Hippocampal formation (tissue), 2 donors: ENCODE data around the gene TAF4.

ENCODE experiments used
- DNase-seq, 2 donors: peaks; one replicate each; lab custom pipeline; 2025; lab: John Stamatoyannopoulos, UW

Gene TAF4

DNA sequence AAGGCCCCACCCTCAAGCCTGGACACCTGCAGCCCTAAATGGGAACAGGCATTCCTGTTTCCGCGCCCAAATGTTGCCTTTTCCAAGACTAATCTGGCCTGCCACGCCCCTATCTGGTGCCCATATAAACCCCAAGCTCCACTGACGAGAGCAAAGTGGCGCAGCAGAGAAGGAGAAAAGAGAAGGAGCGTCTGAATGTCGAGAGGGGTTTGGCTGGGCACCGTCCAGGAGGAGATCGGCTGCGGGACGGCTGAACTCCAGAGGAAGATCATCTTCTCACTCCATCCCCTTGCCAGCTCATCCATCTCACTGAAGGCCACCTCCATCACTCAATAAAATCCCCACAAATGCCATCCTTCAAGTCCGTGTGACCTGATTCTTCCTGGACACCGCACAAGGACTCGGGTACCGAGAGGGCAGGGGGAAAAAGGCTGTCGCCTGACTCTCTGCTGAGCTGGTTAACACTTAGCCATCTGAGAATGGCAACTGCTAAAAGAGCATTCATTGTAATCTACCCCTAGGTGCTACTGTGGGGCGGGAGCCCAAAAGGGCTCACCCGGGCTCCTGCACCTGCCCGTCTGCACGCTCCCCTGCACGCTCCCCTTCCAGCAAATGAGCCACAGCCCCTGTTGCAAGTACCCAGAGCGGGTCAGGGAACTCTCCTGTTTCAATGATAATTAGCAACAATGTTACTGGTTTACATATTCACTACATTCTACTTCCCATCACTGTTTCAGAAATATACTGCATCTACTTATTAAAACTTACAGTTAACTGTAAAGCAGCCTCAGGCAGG is 23.5 kb downstream of the TAF4 start:
- no peak for DNase-seq

DNA sequence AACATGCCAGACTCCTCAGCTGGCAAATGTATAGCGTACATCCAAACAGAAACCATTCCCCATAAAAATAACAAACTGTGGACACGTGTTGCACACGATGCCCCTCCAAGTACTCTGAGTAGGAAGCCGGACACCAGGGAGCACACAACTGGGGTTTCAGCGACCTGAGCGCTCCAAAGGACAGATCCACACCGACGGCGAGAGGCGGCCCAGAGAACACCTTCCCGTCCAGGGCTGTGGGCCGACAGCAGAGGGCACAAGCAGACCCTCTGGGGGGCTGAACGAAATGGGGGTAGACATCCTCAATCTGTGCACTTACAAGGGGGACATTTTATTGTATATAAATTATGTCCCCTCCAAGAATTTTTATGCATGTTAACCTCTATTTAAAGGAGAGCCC is 24.7 kb downstream of the TAF4 start:
- no peak for DNase-seq

DNA sequence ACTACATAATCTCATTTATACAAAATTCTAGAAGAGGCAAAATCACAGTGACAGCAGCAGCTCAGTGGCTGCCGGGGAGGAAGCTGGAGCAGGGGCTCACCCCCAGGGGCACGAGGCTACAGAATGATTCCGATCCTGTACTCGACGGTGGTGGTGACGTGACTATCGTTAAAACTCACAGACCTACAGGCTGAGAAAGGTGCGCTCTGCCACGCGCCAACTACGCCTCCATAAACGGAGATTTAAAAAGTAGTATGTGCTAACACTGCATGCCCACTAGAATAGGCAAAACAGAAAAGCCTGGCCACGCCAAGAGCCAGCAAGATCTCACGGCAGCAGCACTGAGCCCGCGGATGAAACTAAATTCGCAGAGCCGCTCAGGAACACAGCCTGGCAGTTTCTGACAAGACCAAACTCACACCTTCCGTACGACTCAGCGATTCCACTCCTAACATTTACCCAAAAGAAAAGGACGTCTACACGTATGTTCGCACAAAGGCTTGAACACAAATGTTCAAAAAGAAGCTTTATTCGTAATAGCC is 25.2 kb downstream of the TAF4 start:
- DNase-seq = no peak

DNA sequence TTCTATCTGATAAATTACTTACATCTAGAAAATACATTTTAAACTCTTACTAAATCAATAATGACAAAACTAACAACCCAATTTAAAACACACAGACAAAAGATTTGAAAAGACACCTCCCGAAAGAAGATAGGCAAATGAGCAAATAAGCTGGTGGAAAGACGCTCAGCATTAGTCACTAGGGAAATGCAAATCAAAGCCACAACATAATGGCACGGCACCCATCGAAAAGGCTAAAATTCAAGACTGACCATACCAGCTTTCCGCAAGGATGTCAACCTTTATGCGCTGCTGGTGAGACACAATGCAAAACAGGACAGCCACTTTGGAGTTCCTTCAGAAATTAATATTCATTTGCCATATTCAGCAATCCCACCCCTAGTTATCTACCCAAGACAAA is 25.9 kb downstream of the TAF4 start:
- no peak for DNase-seq

DNA sequence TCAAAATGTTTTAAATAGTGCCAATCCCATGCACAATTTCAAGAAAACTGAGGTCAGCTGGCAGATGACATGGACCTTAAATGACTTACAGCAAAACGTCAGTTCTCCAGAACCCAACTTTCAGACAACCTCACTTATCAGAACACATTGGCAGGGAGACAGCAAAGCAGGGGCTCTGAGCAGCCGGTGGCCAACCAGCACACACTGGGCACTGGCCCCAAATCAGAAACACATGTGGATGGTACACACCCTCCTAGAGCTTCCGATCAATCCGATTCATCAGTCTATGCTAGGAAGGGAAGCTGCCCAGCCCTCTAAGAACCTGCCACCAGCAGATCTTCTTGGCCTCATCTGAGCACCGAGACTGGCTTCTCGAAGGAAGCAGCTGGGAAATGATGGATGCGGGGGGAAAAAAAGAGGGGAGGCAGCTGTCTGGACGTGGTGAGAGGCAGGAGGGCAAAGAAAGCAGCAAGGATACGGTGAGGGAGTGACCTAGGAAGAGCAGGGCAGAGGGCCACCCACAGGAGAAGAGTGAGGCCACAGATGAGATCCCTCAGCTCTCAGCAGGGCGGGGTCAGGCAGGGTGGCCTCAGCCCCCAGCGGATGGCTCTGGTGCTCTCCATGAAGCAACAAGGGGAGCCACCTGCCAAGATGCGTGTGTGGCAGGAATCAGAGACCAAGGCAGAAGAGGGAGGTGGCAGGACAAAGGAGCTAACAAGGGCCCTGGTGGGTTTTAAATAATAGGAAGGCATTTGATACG is 32.9 kb downstream of the TAF4 start:
- DNase-seq = no peak

DNA sequence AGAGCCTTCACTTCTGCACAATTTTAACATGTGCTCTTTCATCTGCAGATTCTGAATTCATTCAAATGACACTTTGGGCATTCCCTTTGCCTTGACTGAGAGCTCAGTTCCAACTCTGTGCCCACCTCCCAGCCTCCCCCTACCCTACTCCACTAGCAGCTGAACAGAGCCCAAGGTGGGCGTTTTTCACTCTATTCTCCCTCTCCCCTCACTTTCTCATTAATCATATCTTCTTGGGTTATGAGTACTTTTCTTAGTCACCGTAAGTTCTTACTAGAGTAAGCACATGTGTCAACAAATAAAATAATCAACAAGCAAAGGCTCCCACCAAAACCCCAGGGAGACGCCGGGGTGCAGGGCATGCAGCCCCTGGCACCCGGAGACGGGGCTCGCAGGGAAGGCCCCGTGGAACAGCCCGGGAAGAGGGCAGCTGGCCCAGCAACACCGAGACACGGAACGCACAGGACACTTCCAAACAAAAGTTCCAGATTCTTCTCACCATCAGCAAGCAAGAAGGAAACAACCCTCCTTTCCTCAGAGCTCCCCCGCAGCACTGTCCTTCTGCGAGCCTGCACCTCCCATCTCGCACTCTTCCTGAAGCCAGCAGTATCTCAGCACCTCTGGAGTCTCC is 34.1 kb downstream of the TAF4 start:
- DNase-seq = no peak

DNA sequence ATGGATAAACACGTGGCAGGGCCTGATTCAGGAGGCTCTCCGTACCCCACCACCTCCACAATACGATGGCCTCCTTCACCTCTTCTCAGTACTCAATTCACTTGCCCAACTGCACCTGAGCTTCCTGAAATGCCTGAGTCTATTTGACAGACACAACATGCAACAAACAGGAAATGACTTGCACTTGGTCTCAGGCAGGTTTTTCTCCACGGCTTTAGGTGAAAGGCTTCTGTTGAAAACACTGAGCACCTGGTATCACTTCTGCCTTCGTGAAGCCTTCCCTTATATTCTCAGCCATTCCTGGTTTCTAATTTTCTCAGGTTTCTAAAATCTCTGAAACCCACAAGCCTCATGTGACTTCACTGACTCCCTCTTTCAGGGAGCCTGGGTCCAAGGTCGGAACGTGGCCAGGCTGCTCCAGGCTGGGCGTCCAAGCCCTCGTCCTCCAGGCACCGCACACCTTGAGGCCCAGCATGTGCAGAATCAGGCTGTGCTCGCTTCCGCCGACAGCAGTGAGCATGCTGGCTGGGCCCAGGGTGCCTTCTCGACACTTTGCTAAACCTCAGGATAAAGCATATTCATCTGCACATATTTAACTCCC is 34.7 kb downstream of the TAF4 start:
- DNase-seq = no peak

DNA sequence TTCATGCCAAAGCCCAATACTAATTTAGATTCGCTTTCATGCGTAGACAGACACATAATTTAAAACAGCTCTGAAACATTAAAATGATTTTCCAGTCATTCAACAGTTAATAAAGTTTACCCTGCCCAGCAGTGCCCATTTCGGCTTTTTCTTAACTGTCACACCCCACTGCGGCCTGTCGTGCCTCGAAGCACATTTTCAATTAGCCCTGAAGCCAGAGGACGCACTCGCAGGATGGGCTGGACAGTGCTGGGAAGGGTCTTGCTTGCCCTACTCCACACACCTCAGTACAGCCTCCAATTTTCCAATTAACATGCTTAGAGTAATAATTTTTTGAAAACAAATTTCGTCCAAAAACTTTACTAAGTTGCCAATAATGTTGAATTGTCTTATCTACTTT is 35.3 kb downstream of the TAF4 start:
- DNase-seq = no peak

DNA sequence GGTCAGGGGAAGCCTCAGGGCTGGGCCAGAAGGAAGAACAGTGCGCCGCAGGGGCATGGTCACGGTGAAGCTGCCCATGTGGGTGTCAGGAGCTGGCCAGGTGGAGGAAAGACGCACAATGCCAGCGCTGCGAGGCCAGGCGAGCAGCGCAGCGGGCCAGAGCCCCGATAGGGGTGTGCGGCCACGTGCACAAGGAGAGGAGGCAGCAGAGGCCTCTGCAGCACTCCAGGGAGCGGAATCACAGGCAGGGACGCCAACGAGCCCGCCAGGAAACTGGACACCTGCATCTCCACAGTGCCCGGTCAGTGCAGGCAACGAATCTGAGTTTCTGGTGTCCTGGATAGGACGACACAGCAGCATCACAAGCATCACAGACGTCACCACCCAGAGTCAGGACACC is 35.7 kb downstream of the TAF4 start:
- no peak for DNase-seq

DNA sequence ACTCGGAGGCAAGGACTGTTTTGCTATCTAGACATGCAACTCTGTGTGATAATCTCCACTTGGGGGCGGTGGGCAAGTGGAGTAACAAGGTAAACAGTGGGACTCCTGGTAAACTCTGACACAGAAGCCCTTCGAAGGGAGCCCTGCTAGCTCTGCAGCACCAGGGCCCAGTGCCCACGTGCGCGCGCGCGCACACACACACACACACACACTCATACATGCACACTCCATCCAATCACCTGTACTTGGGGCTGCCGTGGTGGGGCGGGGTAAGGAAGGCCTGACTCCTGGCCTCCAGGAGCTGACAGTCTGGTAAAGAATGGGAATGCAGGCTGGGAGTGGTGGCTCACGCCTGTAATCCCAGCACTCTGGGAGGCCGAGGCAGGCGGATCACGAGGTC is 36.4 kb downstream of the TAF4 start:
- no peak for DNase-seq

DNA sequence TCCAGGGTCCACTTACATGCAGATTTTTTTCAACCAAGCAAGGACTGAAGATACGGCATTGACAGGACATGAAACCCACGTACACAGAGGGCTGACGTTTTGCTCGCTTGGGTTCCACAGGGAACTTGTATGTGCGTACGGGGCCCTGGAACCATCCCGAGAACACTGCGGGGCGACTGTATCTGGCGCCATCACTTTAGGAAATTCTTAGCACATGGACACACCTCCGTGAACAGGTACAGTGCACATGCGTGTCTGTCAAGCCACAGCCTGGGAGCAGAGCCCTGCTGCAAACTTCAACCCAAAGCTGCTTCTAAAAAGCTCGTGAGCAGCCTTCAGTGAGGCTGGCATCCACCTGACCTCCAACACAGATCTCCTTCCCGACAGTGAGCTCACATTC is 37.3 kb downstream of the TAF4 start:
- DNase-seq = no peak

DNA sequence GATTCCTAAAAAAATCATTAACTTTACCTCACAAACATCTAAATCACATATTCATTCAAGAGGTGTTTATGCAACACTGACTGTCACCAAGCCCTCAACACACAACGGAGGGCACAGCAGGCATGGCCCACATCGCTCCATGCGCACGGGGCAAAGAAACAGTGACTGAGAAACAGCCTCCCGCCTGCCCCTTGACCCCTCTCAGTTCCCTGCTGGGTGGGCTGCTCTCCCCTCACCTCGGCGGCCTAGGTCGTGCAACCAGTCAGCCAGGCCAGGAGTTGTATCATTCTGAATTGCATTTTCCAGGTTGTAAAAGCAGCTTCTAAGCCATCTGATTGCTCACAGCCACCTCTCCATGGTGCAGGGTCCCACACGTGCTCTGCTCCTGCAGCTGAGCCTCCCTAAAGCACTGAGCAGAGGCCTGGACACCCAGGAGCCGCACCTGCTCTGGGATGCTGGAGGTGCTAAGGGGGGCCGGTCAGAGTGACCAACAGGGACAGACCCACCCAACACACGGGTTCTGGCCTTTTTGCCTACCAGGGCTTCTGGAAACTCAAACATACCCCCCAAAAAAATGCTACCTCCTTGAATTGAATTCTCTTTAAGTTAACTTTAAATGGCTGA is 37.9 kb downstream of the TAF4 start:
- DNase-seq = no peak

DNA sequence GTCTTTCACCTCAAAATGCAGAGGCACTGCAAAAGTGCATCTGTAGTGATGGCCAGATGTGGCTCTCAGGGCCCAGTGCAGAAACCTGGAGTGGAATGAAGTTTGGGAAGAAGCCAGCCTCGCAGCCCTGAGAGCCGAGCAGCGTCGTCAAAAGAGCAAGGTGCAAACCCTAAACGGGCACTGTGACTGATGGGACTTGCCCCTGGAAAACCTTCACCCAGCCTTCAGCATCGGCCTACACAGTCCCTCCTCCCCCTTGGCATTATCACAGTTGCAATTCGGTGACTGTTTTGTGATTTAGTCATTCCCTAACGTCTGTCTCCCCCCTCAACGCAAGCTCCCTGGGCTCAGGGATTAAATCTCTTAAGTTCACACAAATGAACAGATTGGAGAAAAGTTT is 38.6 kb downstream of the TAF4 start:
- no peak for DNase-seq

DNA sequence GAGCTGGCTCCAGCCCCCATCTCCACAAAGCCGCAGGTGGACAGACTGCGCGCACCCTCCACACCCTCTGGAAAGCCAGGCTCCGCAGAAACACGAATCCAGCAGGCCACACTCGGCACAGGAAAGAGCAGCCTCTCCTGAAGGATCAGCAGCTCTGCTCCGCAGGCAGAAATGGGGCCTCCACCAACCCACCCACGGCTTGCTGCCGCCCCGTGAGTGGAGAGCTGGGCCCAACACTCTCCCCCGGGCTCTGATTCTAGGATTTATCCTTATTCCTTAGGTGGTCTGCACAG is 39.2 kb downstream of the TAF4 start:
- no peak for DNase-seq

DNA sequence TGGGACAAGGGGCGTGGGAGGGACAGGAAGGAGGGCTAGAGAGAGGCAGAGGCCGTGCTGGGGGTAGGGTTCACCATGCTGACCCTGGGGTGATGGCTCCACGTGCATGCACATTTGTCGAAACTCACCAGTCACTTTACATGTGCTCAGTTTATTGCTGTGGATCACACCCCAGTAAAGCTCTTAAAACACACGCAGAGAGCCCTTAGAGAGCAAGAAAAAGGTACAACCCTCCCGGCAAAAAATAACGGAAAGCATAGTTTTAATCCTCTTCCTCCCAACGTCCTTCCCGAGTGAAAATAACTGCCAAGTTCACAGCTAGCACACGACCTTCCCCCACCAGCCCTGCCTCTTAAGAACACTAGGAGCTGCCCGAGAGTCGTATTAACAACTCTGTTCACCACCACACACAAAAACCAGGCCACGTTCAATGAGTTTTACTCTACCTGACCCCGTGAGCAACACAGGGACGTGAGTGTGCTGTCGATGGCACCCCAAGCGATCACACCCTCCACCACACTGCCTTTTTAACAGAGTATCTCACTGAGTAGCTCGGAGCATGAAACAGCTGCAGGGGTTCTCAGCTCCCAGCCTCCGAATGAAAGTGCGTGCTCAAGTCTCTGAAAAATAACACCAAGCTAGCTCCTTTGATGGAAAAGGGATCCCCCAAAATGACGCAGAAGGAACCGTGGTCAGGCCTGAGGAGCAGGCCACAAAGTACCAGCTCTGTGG is 39.7 kb downstream of the TAF4 start:
- DNase-seq = peak in 1 of 2 donors; percentile 22

DNA sequence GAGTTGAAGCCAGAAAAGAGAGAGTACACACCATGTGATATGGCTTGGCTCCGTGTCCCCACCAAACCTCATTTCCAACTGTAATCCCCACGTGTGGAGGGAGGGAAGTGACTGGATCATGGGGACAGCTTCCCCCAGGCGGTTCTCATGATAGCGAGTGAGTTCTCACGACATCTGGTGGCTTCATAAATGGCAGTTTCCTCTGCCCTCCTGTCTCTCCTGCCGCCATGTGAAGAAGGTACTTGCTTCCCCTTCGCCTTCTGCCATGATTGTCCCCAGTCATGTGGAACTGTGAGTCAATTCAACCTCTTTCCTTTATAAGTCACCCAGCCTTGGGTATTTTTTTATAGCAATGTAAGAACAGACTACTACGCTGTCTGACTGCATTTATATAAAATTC is 40.3 kb downstream of the TAF4 start:
- DNase-seq = no peak

DNA sequence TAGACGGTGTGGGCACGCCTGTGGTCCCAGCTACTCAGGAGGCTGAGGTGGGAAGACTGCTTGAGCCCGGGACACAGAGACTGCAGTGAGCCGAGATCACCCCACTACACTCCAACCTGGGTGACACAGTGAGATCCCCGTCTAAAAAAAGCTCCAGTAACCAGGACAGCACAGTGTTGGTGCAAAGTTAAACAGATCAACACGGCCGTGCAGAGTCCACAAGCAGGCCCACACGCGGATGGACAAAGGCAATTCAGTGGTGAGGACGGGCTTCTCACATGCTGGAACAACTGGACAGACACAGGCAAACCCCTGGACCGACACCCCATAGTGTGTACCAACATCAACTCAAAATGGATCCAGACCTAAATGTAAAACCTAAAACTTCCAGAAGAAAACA is 41.7 kb downstream of the TAF4 start:
- DNase-seq = no peak

DNA sequence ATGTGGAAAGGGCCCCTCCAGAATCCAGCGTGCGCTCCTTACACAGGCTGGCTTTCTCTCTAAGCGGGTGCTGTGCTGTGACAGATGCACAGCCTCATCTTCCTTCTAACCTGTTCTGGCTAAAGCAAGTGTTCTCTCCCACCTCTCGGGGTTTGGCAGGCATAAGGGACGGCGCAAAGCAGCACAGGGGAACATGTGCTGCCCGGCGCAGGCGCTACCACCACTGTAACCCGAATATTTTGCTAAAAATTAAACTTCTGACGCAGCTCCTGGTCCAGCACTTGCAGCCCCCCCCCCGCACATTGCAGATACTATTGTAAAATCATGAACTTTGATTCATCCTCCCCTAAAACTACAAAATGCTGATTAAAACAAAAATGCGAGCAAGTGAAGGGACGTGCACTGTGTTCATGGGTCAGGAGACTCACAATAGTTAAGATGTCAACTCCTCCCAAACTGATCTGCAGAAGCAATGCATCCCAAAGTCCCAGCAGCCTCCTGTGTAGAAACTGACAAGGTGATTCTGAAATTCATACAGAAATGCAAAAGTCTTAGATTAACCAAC is 43.0 kb downstream of the TAF4 start:
- DNase-seq = no peak

DNA sequence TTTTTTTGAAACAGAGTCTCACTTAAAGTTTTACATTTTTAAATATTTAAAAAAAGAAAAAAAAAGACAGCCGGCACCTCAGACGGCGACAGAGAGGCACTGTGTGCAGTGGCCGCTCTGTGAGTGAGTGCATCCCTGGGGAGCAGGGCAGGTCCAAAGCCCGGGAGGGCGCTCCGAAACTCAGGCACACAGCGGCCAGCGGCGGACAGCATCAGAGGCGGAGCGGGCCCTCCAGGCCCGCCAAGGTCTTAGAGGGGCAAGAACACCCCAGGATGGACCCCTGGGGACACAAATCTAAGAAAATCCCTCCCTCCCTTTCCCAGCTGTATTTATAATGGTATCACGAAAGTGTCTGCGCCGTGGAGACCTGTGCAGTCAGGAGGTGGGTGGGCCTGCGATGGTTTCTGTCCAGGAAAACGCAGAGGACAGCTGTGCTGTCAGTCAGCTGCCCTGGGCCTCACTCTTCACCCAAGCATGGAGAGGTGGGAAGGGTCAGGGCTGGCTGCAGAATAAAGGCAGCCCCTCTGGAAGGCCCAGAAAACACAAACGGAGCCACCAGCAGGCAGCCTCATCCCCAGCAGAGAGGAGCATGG is 43.8 kb downstream of the TAF4 start:
- DNase-seq = no peak

DNA sequence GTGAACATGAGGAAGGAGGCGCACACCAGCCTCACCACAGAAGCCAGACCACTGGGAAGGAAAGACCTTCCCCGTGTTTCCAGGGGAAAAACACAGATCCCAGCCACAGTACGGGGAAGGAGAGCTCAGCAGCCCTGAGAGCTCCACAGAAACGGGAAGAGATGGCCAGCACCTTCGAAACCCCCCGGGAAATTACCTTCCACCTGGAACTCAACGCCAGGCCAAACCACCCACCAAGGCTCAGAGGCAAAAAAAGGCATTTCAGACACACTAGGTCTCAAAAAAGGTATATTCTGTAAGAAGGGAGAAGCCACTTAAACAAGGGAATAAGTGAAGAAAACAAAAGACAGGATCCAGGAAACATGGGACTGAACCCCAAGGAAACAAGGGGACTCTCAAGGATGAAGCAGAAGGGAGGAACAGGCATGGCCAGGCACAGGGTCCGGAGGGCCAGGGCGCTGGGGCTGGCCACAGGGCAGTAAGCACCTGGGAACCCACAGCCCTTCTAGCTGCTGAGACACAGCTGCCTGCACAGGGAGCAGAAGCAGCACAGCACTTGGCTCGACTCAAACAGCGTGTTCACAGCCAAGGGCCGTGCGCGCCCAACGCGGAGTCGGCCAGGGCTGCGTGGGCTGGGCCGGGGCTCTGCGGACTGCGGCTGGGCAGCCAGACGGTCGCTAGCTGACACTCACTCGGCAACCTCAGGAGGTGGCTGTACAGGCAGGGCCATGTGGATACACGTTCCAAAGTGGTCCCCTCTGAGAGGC is 44.6 kb downstream of the TAF4 start:
- DNase-seq = peak in 1 of 2 donors; percentile 15
